Measurements from ENCODE around the gene MXRA8. TPM values are rescaled to one million over a fixed set of nuclear protein-coding genes. Genes with fewer than 3 reads are reported as not detected.
"Not testable (repeated sequence)": the region's sequence is repeated elsewhere in the genome, so short reads cannot be mapped to it uniquely, and the experiment has no call there.

Gene MXRA8
- total RNA-seq, 3 donors from 2014 or later (not counting 1 experiment from before 2014, with no cell fraction given) = 0.26 TPM; not detected in 2

GRCh38 chr1:1318777-1319645 is 39.3 kb downstream of the MXRA8 start:
- ATAC-seq = no peak
- intact Hi-C loops (cut with micrococcal nuclease) = no loop called here

DNA sequence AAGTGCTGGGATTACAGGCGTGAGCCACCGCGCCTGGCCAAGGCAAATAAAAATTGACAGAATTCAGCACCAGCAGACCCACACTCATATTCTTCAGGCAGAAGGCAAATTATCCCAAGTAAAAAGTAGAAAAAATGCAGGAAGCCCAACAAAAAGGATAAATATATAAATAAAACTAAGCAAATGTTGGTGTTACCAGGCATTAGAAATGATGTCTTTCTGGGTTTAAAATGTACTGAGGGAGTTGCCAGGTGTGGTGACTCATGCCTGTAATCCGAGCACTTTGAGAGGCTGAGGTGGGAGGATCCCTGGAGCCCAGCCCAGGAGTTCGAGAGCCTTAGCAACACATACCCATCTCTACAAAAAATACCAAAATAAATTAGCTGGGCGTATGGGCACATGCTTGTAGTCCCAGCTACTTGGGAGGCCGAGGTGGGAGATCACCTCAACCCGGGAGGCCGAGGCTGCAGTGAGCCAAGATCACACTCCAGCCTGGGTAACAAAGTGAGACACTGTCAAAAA is 40.2 kb downstream of the MXRA8 start:
- intact Hi-C loops (cut with micrococcal nuclease) = no loop called here
- peaks cover 33% of the 10 kb centered on the region for H3K36me3 ChIP-seq (ENCODE audit: control insufficient read depth, insufficient read depth, low read length)
- WGBS (ENCODE audit: insufficient coverage) = 97% methylated on average over 9 of the region's 9 CpGs

More at GRCh38 chr1:1318777-1319645, 39.3 kb downstream of the MXRA8 start:
- DNase-seq = no peak
- Mint-ChIP-seq H3K36me3 (no peaks in the 10 kb centered on the region), H3K27ac (no peak overlapping the region), H3K27me3 (ENCODE audit: low read depth in 2 of 2) (no peaks in the 10 kb centered on the region), H3K4me1 (peaks cover 20 to 48% of the 10 kb centered on the region in 2 donors), H3K4me3 (no peak overlapping the region), H3K9me3 (no peaks in the 10 kb centered on the region)
- TF ChIP-seq CTCF (IDR thresholded peaks at IDR 0.05) = no peak
- Histone ChIP-seq H3K4me1 (ENCODE audit: control insufficient read depth, insufficient read depth, low read length) (peaks cover 20% of the 10 kb centered on the region), H3K4me3 (ENCODE audit: low read length) (no peak overlapping the region), H3K9me3 (ENCODE audit: control insufficient read depth, insufficient read depth, low read length) (no peaks in the 10 kb centered on the region), H3K36me3 (ENCODE audit: control insufficient read depth, insufficient read depth, low read length) (peaks cover 25% of the 10 kb centered on the region), H3K27me3 (ENCODE audit: control insufficient read depth, insufficient read depth, low read length) (no peaks in the 10 kb centered on the region), H3K27ac (ENCODE audit: low read length) (no peak overlapping the region)
- WGBS (ENCODE audit: insufficient coverage) = 94% methylated on average over 36 of the region's 36 CpGs

GRCh38 chr1:1317420-1317819 is 40.9 kb downstream of the MXRA8 start:
- TF ChIP-seq CTCF (IDR thresholded peaks at IDR 0.05) = no peak
- Histone ChIP-seq H3K36me3 (ENCODE audit: control insufficient read depth, insufficient read depth, low read length) (peaks cover 40% of the 10 kb centered on the region), H3K27me3 (ENCODE audit: control insufficient read depth, insufficient read depth, low read length) (no peaks in the 10 kb centered on the region), H3K27ac (ENCODE audit: low read length) (no peak overlapping the region), H3K4me1 (ENCODE audit: control insufficient read depth, insufficient read depth, low read length) (peaks cover 9% of the 10 kb centered on the region), H3K4me3 (ENCODE audit: low read length) (no peak overlapping the region), H3K9me3 (ENCODE audit: control insufficient read depth, insufficient read depth, low read length) (no peaks in the 10 kb centered on the region)
- intact Hi-C loops (cut with micrococcal nuclease) = no loop called here
- ATAC-seq = no peak
- no peak for DNase-seq
- no peaks in the 10 kb centered on the region for H3K27me3 Mint-ChIP-seq (ENCODE audit: low read depth in 2 of 2)
- H3K36me3 Mint-ChIP-seq = no peaks in the 10 kb centered on the region
- peaks cover 6 to 36% of the 10 kb centered on the region in 2 donors for H3K4me1 Mint-ChIP-seq
- WGBS (ENCODE audit: insufficient coverage) = 95% methylated on average over 6 of the region's 6 CpGs
- H3K4me3 Mint-ChIP-seq = no peak overlapping the region
- no peak overlapping the region for H3K27ac Mint-ChIP-seq
- no peaks in the 10 kb centered on the region for H3K9me3 Mint-ChIP-seq

More for the DNA sequence above, 40.2 kb downstream of the MXRA8 start:
- Mint-ChIP-seq H3K27ac (no peak overlapping the region), H3K36me3 (no peaks in the 10 kb centered on the region), H3K9me3 (no peaks in the 10 kb centered on the region), H3K4me3 (no peak overlapping the region), H3K27me3 (ENCODE audit: low read depth in 2 of 2) (no peaks in the 10 kb centered on the region), H3K4me1 (peaks cover 14 to 42% of the 10 kb centered on the region in 2 donors)
- Histone ChIP-seq H3K27me3 (ENCODE audit: control insufficient read depth, insufficient read depth, low read length) (no peaks in the 10 kb centered on the region), H3K27ac (ENCODE audit: low read length) (no peak overlapping the region), H3K4me1 (ENCODE audit: control insufficient read depth, insufficient read depth, low read length) (peaks cover 15% of the 10 kb centered on the region), H3K4me3 (ENCODE audit: low read length) (no peak overlapping the region), H3K9me3 (ENCODE audit: control insufficient read depth, insufficient read depth, low read length) (no peaks in the 10 kb centered on the region)
- DNase-seq (no peak), ATAC-seq (no peak)
- no peak for TF ChIP-seq CTCF (IDR thresholded peaks at IDR 0.05)

DNA sequence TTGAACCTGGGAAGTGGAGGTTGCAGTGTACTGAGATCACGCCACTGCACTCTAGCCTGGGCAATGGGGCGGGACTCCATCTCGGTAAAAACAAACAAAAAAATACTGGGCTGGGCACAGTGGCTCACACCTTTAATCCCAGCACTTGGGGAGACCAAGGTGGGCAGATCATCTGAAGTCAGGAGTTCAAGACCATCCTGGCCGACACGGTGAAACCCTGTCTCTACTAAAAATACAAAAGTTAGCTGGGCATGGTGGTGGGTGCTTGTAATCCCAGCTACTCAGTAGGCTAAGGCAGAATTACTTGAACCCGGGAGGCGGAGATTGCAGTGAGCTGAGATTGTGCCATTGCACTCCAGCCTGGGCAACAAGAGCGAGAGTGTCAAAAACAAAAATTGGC is 42.2 kb downstream of the MXRA8 start:
- intact Hi-C loops (cut with micrococcal nuclease); DNase-seq; ATAC-seq; H3K27ac ChIP-seq (ENCODE audit: low read length); H3K4me3 Mint-ChIP-seq; H3K4me1 ChIP-seq (ENCODE audit: control insufficient read depth, insufficient read depth, low read length); H3K4me3 ChIP-seq (ENCODE audit: low read length); H3K9me3 ChIP-seq (ENCODE audit: control insufficient read depth, insufficient read depth, low read length); H3K27me3 ChIP-seq (ENCODE audit: control insufficient read depth, insufficient read depth, low read length); H3K9me3 Mint-ChIP-seq; H3K27me3 Mint-ChIP-seq (ENCODE audit: low read depth in 2 of 2); H3K36me3 Mint-ChIP-seq: not testable (repeated sequence)
- WGBS (ENCODE audit: insufficient coverage) = 93% methylated on average over 8 of the region's 8 CpGs
- H3K36me3 ChIP-seq (ENCODE audit: control insufficient read depth, insufficient read depth, low read length) = peaks cover 44% of the 10 kb centered on the region
- Mint-ChIP-seq H3K27ac (peak overlapping the region in 1 of 2 donors; percentile 58), H3K4me1 (peaks cover 0 to 30% of the 10 kb centered on the region in 2 donors)

All from natural killer cell (primary cell).